Measurements from ENCODE around the gene ABAT.

DNA sequence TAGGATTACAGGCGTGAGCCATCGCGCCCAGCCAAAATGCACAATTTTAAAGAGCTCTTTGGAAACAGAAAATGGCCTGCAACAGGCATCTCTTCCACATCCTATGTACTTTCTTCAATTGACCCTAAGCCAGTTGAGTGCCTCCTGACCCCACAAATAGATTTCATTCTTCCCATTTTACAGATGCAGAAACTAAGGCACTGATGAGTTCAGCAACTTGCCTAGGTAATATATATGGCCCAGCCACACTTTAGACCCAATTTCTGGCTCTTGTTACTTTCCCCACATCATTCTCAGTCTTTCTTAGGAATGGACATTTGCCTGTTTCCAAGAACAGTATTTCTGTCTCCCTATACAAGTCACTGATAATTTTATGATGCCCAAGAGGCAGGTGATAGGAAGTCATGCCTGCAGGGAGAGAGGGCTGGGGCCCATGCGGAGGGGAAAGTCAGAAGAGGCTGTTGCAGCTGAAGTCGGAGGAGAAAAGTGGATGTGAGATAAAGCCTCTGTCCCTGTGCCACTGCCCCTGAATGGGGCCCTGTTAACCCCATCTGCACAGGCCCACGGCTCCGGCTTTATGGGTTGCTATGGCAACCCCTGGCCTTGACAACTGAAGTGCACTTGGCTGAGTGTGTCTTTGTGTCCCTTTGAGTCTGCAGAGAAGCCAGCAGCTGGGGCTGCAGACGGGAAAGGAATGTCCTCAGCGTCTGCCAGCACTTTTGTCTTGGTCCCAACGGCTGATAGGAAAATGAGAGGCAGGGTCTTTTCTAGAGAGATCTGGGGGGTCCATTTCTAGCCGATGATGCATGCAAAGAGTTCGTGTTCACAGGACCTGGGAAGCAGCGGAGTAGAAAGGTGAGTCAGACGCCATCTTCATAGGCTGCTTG, 45.9 kb downstream of the ABAT start:
- TF ChIP-seq, protein P1, sequence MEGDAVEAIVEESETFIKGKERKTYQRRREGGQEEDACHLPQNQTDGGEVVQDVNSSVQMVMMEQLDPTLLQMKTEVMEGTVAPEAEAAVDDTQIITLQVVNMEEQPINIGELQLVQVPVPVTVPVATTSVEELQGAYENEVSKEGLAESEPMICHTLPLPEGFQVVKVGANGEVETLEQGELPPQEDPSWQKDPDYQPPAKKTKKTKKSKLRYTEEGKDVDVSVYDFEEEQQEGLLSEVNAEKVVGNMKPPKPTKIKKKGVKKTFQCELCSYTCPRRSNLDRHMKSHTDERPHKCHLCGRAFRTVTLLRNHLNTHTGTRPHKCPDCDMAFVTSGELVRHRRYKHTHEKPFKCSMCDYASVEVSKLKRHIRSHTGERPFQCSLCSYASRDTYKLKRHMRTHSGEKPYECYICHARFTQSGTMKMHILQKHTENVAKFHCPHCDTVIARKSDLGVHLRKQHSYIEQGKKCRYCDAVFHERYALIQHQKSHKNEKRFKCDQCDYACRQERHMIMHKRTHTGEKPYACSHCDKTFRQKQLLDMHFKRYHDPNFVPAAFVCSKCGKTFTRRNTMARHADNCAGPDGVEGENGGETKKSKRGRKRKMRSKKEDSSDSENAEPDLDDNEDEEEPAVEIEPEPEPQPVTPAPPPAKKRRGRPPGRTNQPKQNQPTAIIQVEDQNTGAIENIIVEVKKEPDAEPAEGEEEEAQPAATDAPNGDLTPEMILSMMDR (IDR thresholded peaks at IDR 0.05): no peak
- TF ChIP-seq ZFX (IDR thresholded peaks at IDR 0.05; ENCODE audit: borderline replicate concordance): no peak
